GM12878 (cell line): ENCODE results near the gene GPR171. TPM values are rescaled to one million over a fixed set of nuclear protein-coding genes. Genes with fewer than 3 reads are reported as not detected.

Source experiments
- ATAC-seq: fragments of 200-7000 bp; cut with Tn5 transposase; 3 replicates; pipeline ENCODE4 v1.9.1; 2020; ENCODE audit warnings: mild to moderate bottlenecking, moderate library complexity
- BruUV-seq: library from RNA; stranded (reverse); fragments of 400-500 nt; replicated peaks from 2 replicates; lab custom pipeline; 2021; lab: Mats Ljungman, UMichigan
- CTCF ChIA-PET: fragments of 300-600 bp; sonication (Branson Sonifier 250); formaldehyde crosslinking; extraction: SDS; loops from one replicate; lab custom pipeline; 2021; ENCODE audit warnings: inconsistent platforms; lab: Yijun Ruan, JAX
- POLR2A ChIA-PET: fragments of 350-600 bp; formaldehyde crosslinking; extraction: SDS; loops from one replicate; lab custom pipeline; 2021; ENCODE audit warnings: inconsistent platforms; lab: Charles Lee
- RAD21 ChIA-PET: fragments of 300-600 bp; sonication (Branson Sonifier 250); formaldehyde crosslinking; loops from one replicate; lab custom pipeline; 2023; ENCODE audit warnings: antibody characterized with exemption; ENCODE audit not compliant: unreplicated experiment; lab: Charles Lee
- SMC1A ChIA-PET: fragments of 300-600 bp; sonication (Branson Sonifier 250); formaldehyde crosslinking; loops from one replicate; lab custom pipeline; 2023; ENCODE audit not compliant: unreplicated experiment, uncharacterized antibody; lab: Charles Lee
- DNase-seq: peaks from one replicate; pipeline ENCODE4 v3.0.0-alpha.2; 2011; ENCODE audit warnings: low read depth, low spot score
- FAIRE-seq: peaks from 3 replicates; lab custom pipeline; 2011; peaks lifted over from hg19 to GRCh38; lab: Jason Lieb, UNC
- H2AFZ ChIP-seq: 2 replicates; pipeline ENCODE4 v1.6.0; 2011; ENCODE audit warnings: low read depth, low read length, control low read depth; ENCODE audit not compliant: control insufficient read depth
- H3K27ac ChIP-seq: 2 replicates; pipeline ENCODE4 v1.5.1; 2011; ENCODE audit warnings: control low read depth; ENCODE audit not compliant: control insufficient read depth, insufficient read depth
- H3K27me3 ChIP-seq, 2 experiments: replicated peaks in 1 of 2; 2 replicates each; pipeline versions ENCODE4 v1.6.0 to v1.6.1; 2011; ENCODE audit warnings: low read length in 1 of 2; ENCODE audit not compliant: control insufficient read depth in 2 of 2, insufficient read depth in 2 of 2
- H3K36me3 ChIP-seq, 2 experiments: 2 replicates each; pipeline ENCODE4 v1.5.1; 2011; ENCODE audit warnings: low read length in 1 of 2; ENCODE audit not compliant: control insufficient read depth in 2 of 2, insufficient read depth in 2 of 2
- H3K4me1 ChIP-seq: 2 replicates; pipeline ENCODE4 v1.6.1; 2011; ENCODE audit warnings: mild to moderate bottlenecking, low read length, moderate library complexity, mixed read lengths; ENCODE audit not compliant: control insufficient read depth, insufficient read depth
- H3K4me2 ChIP-seq: 2 replicates; pipeline ENCODE4 v1.6.0; 2011; ENCODE audit warnings: control low read depth; ENCODE audit not compliant: control insufficient read depth, insufficient read depth
- H3K4me3 ChIP-seq: fragments of 200-600 bp; sonication (generic); 2 replicates; pipeline ENCODE4 v1.5.1; 2016
- H3K79me2 ChIP-seq: 2 replicates; pipeline ENCODE4 v1.6.0; 2011; ENCODE audit warnings: low read length; ENCODE audit not compliant: control insufficient read depth, insufficient read depth
- H3K9ac ChIP-seq: 2 replicates; pipeline ENCODE4 v1.8.0; 2011; ENCODE audit warnings: low read length, control low read depth, mixed read lengths; ENCODE audit not compliant: control insufficient read depth, insufficient read depth
- H3K9me3 ChIP-seq: replicated peaks from 3 replicates; pipeline ENCODE4 v1.5.1; 2011; ENCODE audit warnings: mild to moderate bottlenecking, low read length; ENCODE audit not compliant: control insufficient read depth, insufficient read depth
- H4K20me1 ChIP-seq: 2 replicates; pipeline ENCODE4 v1.6.0; 2011; ENCODE audit not compliant: control insufficient read depth, insufficient read depth
- ELK1 ChIP-seq: IDR thresholded peaks from 2 replicates; pipeline ENCODE4 v1.6.1; 2012; ENCODE audit warnings: low read depth, low read length, improper control_type of control experiment
- MTA3 ChIP-seq: IDR thresholded peaks from 2 replicates; pipeline ENCODE4 v1.6.1; 2012; ENCODE audit warnings: low read length, inconsistent platforms, borderline replicate concordance
- NFYA ChIP-seq: IDR thresholded peaks from 2 replicates; pipeline ENCODE4 v1.6.1; 2011; ENCODE audit warnings: low read depth, mild to moderate bottlenecking, low read length, improper control_type of control experiment, borderline replicate concordance
- NFYB ChIP-seq: IDR thresholded peaks from 2 replicates; pipeline ENCODE4 v1.6.1; 2011; ENCODE audit warnings: low read depth, mild to moderate bottlenecking, low read length, improper control_type of control experiment, moderate library complexity; ENCODE audit not compliant: insufficient read depth
- NR2C1 ChIP-seq: fragments of 450-650 bp; IDR thresholded peaks from 2 replicates; pipeline ENCODE4 v1.6.1; 2017; ENCODE audit warnings: antibody characterized with exemption, mild to moderate bottlenecking, moderate library complexity
- NR2C2 ChIP-seq: IDR thresholded peaks from 2 replicates; pipeline ENCODE4 v1.6.1; 2011; ENCODE audit warnings: borderline replicate concordance, low read depth; ENCODE audit not compliant: control insufficient read depth, insufficient read length
- PAX8 ChIP-seq: fragments of 450-650 bp; IDR thresholded peaks from 2 replicates; pipeline ENCODE4 v1.6.1; 2017; ENCODE audit warnings: mild to moderate bottlenecking, moderate library complexity
- RAD51 ChIP-seq: fragments of 450-650 bp; IDR thresholded peaks from 2 replicates; pipeline ENCODE4 v1.6.1; 2016; ENCODE audit warnings: moderate library complexity, mild to moderate bottlenecking, inconsistent platforms
- RELA ChIP-seq: fragments of 450-650 bp; IDR thresholded peaks from 2 replicates; pipeline ENCODE4 v1.8.0; 2014; ENCODE audit warnings: borderline replicate concordance; ENCODE audit not compliant: partially characterized antibody
- TCF7 ChIP-seq: IDR thresholded peaks from 2 replicates; pipeline ENCODE4 v1.6.1; 2014; ENCODE audit warnings: antibody characterized with exemption, borderline replicate concordance
- ZBTB33 ChIP-seq: fragments of 450-650 bp; IDR thresholded peaks from 2 replicates; pipeline ENCODE4 v1.6.1; 2017; ENCODE audit warnings: mild to moderate bottlenecking
- ZSCAN29 ChIP-seq: fragments of 450-650 bp; IDR thresholded peaks from 2 replicates; pipeline ENCODE4 v1.6.1; 2017; ENCODE audit warnings: mild to moderate bottlenecking, moderate library complexity
- WGBS: methylation state at CpG from one replicate; pipeline ENCODE4 v1.1.6; 2016; ENCODE audit warnings: low lambda C conversion rate; ENCODE audit not compliant: insufficient replicate concordance, insufficient coverage; ENCODE audit errors: missing lambda C conversion rate; 5-methylcytosine and 5-hydroxymethylcytosine counted together
- in situ Hi-C: fragments of 300-500 bp; cut with MboI; formaldehyde crosslinking; loops from 9 replicates; pipeline ENCODE4 v1.14.3; 2018; ENCODE audit warnings: mixed read lengths
- intact Hi-C: fragments of 100-400 bp; cut with micrococcal nuclease; formaldehyde crosslinking; loops from one replicate; pipeline ENCODE4 v1.14.2; 2022; ENCODE audit not compliant: unreplicated experiment
- polyA plus RNA-seq, 11 experiments: library from polyadenylated mRNA; depleted of rRNA in 4 of 11; unstranded in 6 of 11; stranded (reverse) in 5 of 11; fragments of >200 nt; fragmentation: Nextera tagmentation in 4 of 11; fragmentation: Illumina TruSeq in 1 of 11; extraction: Ambion mirVana in 4 of 11; extraction: Trizol in 1 of 11; gene quantifications; 1 replicate in 1 of 11; 2 replicates in 10 of 11; pipeline versions ENCODE4 v1.2.1 to v1.2.3, GENCODE V29; 2011 to 2016; ENCODE audit warnings: inconsistent platforms in 2 of 11, missing spikeins in 2 of 11, low read depth in 1 of 11
- total RNA-seq, 4 experiments: library from RNA; depleted of rRNA in 3 of 4; stranded (reverse); fragments of >200 nt in 3 of 4; fragmentation: Illumina TruSeq in 1 of 4; extraction: Trizol in 1 of 4; gene quantifications; 2 replicates each; pipeline versions ENCODE4 v1.2.1 to v1.2.3, GENCODE V29; 2013 to 2021

The GPR171 gene
- total and polyA plus RNA-seq, 10 of the 15 experiments (the other 5 are each of a cell fraction or from before 2014, with no cell fraction given), result 0.05 to 0.07 TPM; not detected in 8

GRCh38 chr3:151154566-151154965 is 48.5 kb downstream of the GPR171 start:
- 60% methylated on average over 6 of the region's 6 CpGs for WGBS
- Histone ChIP-seq H3K36me3 (no peaks in the 10 kb centered on the region), H2AFZ (no peak overlapping the region), H3K79me2 (no peaks in the 10 kb centered on the region), H3K9me3 (no peaks in the 10 kb centered on the region), H3K4me1 (no peaks in the 10 kb centered on the region), H3K27ac (no peak overlapping the region), H3K27me3 (no peaks in the 10 kb centered on the region), H3K4me3 (no peak overlapping the region), H3K9ac (no peak overlapping the region), H3K4me2 (no peak overlapping the region)
- no peak for FAIRE-seq
- CTCF ChIA-PET, result interaction anchor here (1.1 to 1.4 kb wide), 3 partner anchors 9 to 128 kb away, joined by 3 read pairs; no protein-coding TSS in a partner anchor
- SMC1A ChIA-PET, result interaction anchor here (0.6 to 1.1 kb wide), 2 partner anchors 9 to 124 kb away, joined by 3 read pairs; partner anchors contain the start of gene P2RY14
- DNase-seq, result no peak
- in situ Hi-C loops, result no loop called here
- TF ChIP-seq ZSCAN29 (no peak), PAX8 (no peak), RAD51 (no peak), NR2C1 (no peak)
- TF ChIP-seq, all 136 proteins: peak for 0
- intact Hi-C loops, result no loop called here
- no peaks in the 10 kb centered on the region for H4K20me1 ChIP-seq
- POLR2A ChIA-PET, result no interaction called here
- BruUV-seq, result no TSS peak
- no peak for ATAC-seq
- RAD21 ChIA-PET, result interaction anchor here (0.5 kb wide), 1 partner anchor 1321 kb away, joined by 3 read pairs; no protein-coding TSS in a partner anchor

- WGBS, result 64% methylated on average over 4 of the region's 4 CpGs
- H2AFZ ChIP-seq, result no peak overlapping the region
- H3K27ac ChIP-seq, result no peak overlapping the region
- no peak overlapping the region for H3K9ac ChIP-seq
- no peak for FAIRE-seq
- no peaks in the 10 kb centered on the region for H4K20me1 ChIP-seq
- TF ChIP-seq MTA3 (no peak), ELK1 (no peak), RELA (no peak), NFYA (no peak), TCF7 (no peak), ZBTB33 (no peak), NFYB (no peak), NR2C2 (no peak)
- TF ChIP-seq, all 136 proteins: peak for 0
- no peak for DNase-seq
- Histone ChIP-seq H3K79me2 (no peaks in the 10 kb centered on the region), H3K36me3 (no peaks in the 10 kb centered on the region), H3K9me3 (no peaks in the 10 kb centered on the region), H3K4me2 (no peak overlapping the region), H3K27me3 (no peaks in the 10 kb centered on the region), H3K4me3 (no peak overlapping the region), H3K4me1 (no peaks in the 10 kb centered on the region)
- ChIA-PET POLR2A (no interaction called here), RAD21 (interaction anchor here (0.7 kb wide), 1 partner anchor 282 kb away, joined by 3 read pairs; no protein-coding TSS in a partner anchor), SMC1A (interaction anchor here (1.3 to 1.5 kb wide), 2 partner anchors 10 kb away, joined by 3 to 5 read pairs; no protein-coding TSS in a partner anchor), CTCF (interaction anchor here (1.1 to 2.5 kb wide), 3 partner anchors 8 to 125 kb away, joined by 4 to 11 read pairs (median 5); partner anchors contain the start of gene P2RY14)
- intact Hi-C loops (no loop called here), in situ Hi-C loops (no loop called here)
- no peak for ATAC-seq
- no TSS peak for BruUV-seq
Observed at GRCh38 chr3:151152455-151153079, 50.4 kb downstream of the GPR171 start.
